HepG2 (cell line): Measurements from ENCODE around the gene TMEM223. TPM values are rescaled to one million over a fixed set of nuclear protein-coding genes. Genes with fewer than 3 reads are reported as not detected.
A peak's percentile ranks its signal among the peaks of the same experiment; 100 is the strongest.

Source experiments
- CEBPZ ChIP-seq: IDR thresholded peaks from 2 replicates; pipeline ENCODE4 v1.6.1; 2012; ENCODE audit warnings: low read length, improper control_type of control experiment
- FOXK2 ChIP-seq: fragments of 450-650 bp; IDR thresholded peaks from 2 replicates; pipeline ENCODE4 v1.6.1; 2016
- FOXO1 ChIP-seq: sonication (generic); formaldehyde crosslinking; IDR thresholded peaks from 2 replicates; pipeline ENCODE4 v1.4.0; 2020; ENCODE audit warnings: missing genetic modification reagents
- MAZ ChIP-seq, 2 experiments: sonication (generic) in 1 of 2; formaldehyde crosslinking in 1 of 2; IDR thresholded peaks; 2 replicates each; pipeline versions ENCODE4 v1.5.0 to v1.6.1; 2012 to 2020; ENCODE audit warnings: low read depth in 2 of 2, mild to moderate bottlenecking in 2 of 2, borderline replicate concordance in 1 of 2, improper control_type of control experiment in 1 of 2, low read length in 1 of 2, missing genetic modification reagents in 1 of 2, moderate library complexity in 1 of 2
- PRDM10 ChIP-seq: sonication (generic); formaldehyde crosslinking; IDR thresholded peaks from 2 replicates; pipeline ENCODE4 v1.4.0; 2020; ENCODE audit warnings: low read depth, missing genetic modification reagents
- TAF15 ChIP-seq: fragments of 200-400 bp; formaldehyde crosslinking; IDR thresholded peaks from one replicate; pipeline ENCODE4 v1.6.1; 2018; ENCODE audit warnings: mild to moderate bottlenecking, low read depth, low read length; ENCODE audit not compliant: poor library complexity, severe bottlenecking
- ZBTB49 ChIP-seq: sonication (generic); formaldehyde crosslinking; IDR thresholded peaks from 2 replicates; pipeline ENCODE4 v1.4.0; 2020; ENCODE audit warnings: missing genetic modification reagents, borderline replicate concordance
- ZNF124 ChIP-seq: sonication (generic); formaldehyde crosslinking; IDR thresholded peaks from 2 replicates; pipeline ENCODE4 v1.4.0; 2020; ENCODE audit warnings: missing genetic modification reagents
- ZNF281 ChIP-seq: sonication (generic); formaldehyde crosslinking; IDR thresholded peaks from 2 replicates; pipeline ENCODE4 v1.4.0; 2020; ENCODE audit warnings: missing genetic modification reagents, borderline replicate concordance
- ZNF350 ChIP-seq: sonication (generic); formaldehyde crosslinking; IDR thresholded peaks from 2 replicates; pipeline ENCODE4 v1.4.0; 2020; ENCODE audit warnings: mild to moderate bottlenecking, low read depth, missing genetic modification reagents, borderline replicate concordance
- ZNF710 ChIP-seq: sonication (generic); formaldehyde crosslinking; IDR thresholded peaks from 2 replicates; pipeline ENCODE4 v1.5.0; 2020; ENCODE audit warnings: mild to moderate bottlenecking, missing genetic modification reagents, borderline replicate concordance
- polyA plus RNA-seq, 8 experiments: library from polyadenylated mRNA; depleted of rRNA in 3 of 8; stranded (reverse) in 7 of 8; unstranded in 1 of 8; fragments of >200 nt; fragmentation: Illumina TruSeq in 4 of 8; extraction: Trizol in 4 of 8; gene quantifications; 2 replicates each; pipeline versions ENCODE4 v1.2.1 to v1.2.3, GENCODE V29; 2011 to 2016; ENCODE audit warnings: low read depth in 4 of 8, missing spikeins in 1 of 8, mixed read lengths in 1 of 8; ENCODE audit not compliant: insufficient read depth in 1 of 8
- total RNA-seq, 5 experiments: library from RNA; depleted of rRNA; stranded (reverse); fragments of >200 nt; fragmentation: Illumina TruSeq; extraction: Trizol; gene quantifications; 2 replicates each; pipeline ENCODE4 v1.2.3, GENCODE V29; 2016; ENCODE audit warnings: low read depth in 1 of 5

The TMEM223 gene
- total and polyA plus RNA-seq, 2 of the 13 experiments (the other 11 are each of a cell fraction or from before 2014, with no cell fraction given), result 19.5 to 24.9 TPM

GRCh38 chr11:62831520-62832335 lies 39.9 kb upstream of the TMEM223 start, which contains the start of gene STX5 (continued):
- TF ChIP-seq ZBTB49 (CRISPR knock-in tag) (no peak), ZNF124 (CRISPR knock-in tag) (0 out of 2 replicates have a peak, but pooled peaks have one; percentile 38), TAF15 (no peak), ZNF710 (CRISPR knock-in tag) (peak; percentile 79), FOXO1 (CRISPR knock-in tag) (no peak), ZNF350 (peak; percentile 29; the same call in 1 of the 2 replicates), MAZ (IDR thresholded peaks at IDR 0.05; ENCODE audit: borderline replicate concordance, low read depth, low read length) (peak; percentile 55), MAZ (CRISPR knock-in tag; IDR thresholded peaks at IDR 0.05; ENCODE audit: low read depth) (peak; percentile 51), FOXK2 (peak; percentile 65; the same call in 1 of the 2 replicates), PRDM10 (peak; percentile 71; the same call in 1 of the 2 replicates), CEBPZ (peak; percentile 88), ZNF281 (peak; percentile 62; the same call in 1 of the 2 replicates)
